Neural crest cell (in vitro differentiated cells): ENCODE results near the gene GALNT16. TPM values are rescaled to one million over a fixed set of nuclear protein-coding genes. Genes with fewer than 3 reads are reported as not detected.
A peak's percentile ranks its signal among the peaks of the same experiment; 100 is the strongest.

Experiments used
- DNase-seq: peaks from one replicate; pipeline ENCODE4 v3.0.0; 2021; ENCODE audit warnings: low read depth, mixed read lengths, low spot score
- H3K27ac Mint-ChIP-seq: one replicate; pipeline ENCODE4 v1.8.0; 2021; ENCODE audit warnings: mild to moderate bottlenecking, mixed read lengths; ENCODE audit not compliant: unreplicated experiment
- H3K27me3 Mint-ChIP-seq: 2 replicates; pipeline ENCODE4 v1.8.0; 2021; ENCODE audit warnings: low read depth, mild to moderate bottlenecking, mixed read lengths
- H3K36me3 Mint-ChIP-seq: 2 replicates; pipeline ENCODE4 v1.8.0; 2021; ENCODE audit warnings: low read depth, mild to moderate bottlenecking, mixed read lengths
- H3K4me1 Mint-ChIP-seq: 2 replicates; pipeline ENCODE4 v1.8.0; 2021; ENCODE audit warnings: mixed read lengths
- H3K4me3 Mint-ChIP-seq: one replicate; pipeline ENCODE4 v1.8.0; 2021; ENCODE audit warnings: mild to moderate bottlenecking, mixed read lengths
- H3K9me3 Mint-ChIP-seq: 2 replicates; pipeline ENCODE4 v1.8.0; 2021; ENCODE audit warnings: mixed read lengths
- total RNA-seq: library from RNA; stranded (reverse); gene quantifications from 2 replicates; pipeline ENCODE4 v1.2.1, GENCODE V29; 2021
- TF ChIP-seq, protein P1 (sequence below): fragments of 200-600 bp; sonication (generic); conservative IDR thresholded peaks from 2 replicates; pipeline ENCODE4 v1.5.0; 2021; ENCODE audit warnings: antibody characterized with exemption, mild to moderate bottlenecking

The GALNT16 gene
- total RNA-seq, 1 donor from 2014 or later, result 20.1 TPM

- TF ChIP-seq, protein P1, sequence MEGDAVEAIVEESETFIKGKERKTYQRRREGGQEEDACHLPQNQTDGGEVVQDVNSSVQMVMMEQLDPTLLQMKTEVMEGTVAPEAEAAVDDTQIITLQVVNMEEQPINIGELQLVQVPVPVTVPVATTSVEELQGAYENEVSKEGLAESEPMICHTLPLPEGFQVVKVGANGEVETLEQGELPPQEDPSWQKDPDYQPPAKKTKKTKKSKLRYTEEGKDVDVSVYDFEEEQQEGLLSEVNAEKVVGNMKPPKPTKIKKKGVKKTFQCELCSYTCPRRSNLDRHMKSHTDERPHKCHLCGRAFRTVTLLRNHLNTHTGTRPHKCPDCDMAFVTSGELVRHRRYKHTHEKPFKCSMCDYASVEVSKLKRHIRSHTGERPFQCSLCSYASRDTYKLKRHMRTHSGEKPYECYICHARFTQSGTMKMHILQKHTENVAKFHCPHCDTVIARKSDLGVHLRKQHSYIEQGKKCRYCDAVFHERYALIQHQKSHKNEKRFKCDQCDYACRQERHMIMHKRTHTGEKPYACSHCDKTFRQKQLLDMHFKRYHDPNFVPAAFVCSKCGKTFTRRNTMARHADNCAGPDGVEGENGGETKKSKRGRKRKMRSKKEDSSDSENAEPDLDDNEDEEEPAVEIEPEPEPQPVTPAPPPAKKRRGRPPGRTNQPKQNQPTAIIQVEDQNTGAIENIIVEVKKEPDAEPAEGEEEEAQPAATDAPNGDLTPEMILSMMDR, result no peak
- Mint-ChIP-seq H3K27ac (no peak overlapping the region), H3K4me1 (peaks cover 5% of the 10 kb centered on the region), H3K27me3 (no peaks in the 10 kb centered on the region), H3K36me3 (no peaks in the 10 kb centered on the region), H3K9me3 (no peaks in the 10 kb centered on the region), H3K4me3 (no peak overlapping the region)
- DNase-seq, result no peak
These were observed 21.1 kb upstream of the GALNT16 start for GRCh38 chr14:69238883-69239282.

GRCh38 chr14:69240527-69241173 is 19.3 kb upstream of the GALNT16 start:
- no peak overlapping the region for H3K4me3 Mint-ChIP-seq

GRCh38 chr14:69241577-69241976 is 18.4 kb upstream of the GALNT16 start:
- H3K27ac Mint-ChIP-seq, result no peak overlapping the region

More at GRCh38 chr14:69240527-69241173, 19.3 kb upstream of the GALNT16 start:
- DNase-seq, result no peak
- Mint-ChIP-seq H3K9me3 (no peaks in the 10 kb centered on the region), H3K27me3 (no peaks in the 10 kb centered on the region), H3K36me3 (no peaks in the 10 kb centered on the region), H3K27ac (no peak overlapping the region), H3K4me1 (peaks cover 5% of the 10 kb centered on the region)
- TF ChIP-seq, protein P1, result no peak

DNA sequence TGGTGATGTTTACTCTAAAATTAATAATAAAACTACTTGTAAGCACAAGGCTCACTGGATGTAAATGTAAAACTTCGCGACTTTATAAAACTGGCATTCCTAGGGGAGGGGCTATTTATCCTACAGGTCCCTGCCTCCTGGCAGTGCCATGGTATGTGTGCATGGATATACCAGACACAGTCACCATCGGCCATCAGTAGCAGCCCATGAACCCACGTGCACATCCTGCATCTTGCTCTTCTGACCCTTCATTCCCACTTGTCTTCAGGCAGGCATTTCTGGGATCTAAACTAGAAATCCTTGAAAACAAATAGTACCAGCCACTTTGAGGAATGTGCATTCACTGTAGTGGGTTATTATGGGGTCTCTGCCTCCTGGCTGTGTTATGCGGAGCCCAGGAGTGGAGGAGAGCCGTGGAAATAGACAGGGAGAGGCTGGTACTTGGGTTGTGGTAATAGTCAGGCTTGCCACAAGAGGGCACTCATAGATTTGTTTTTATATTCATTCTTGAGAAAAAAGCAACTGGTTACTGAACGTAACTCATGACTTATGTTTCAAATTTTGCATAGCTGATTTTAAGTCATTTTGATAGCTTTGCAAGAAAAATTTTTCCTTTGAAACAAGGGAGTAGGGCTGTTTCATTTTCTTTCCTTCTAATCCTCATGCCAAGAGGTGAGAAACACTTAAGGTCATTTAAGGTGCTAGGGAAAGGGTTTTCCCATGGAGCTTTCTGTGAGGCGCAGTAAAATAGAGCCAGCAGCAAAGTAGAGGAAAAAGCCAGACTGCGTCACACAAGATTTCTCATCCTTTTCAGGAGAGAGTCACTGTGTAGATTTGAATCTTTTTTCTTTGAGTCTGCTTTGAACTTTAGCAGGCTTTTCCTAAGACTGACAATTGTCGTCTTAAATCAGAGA is 17.4 kb upstream of the GALNT16 start:
- H3K36me3 Mint-ChIP-seq, result no peaks in the 10 kb centered on the region
- TF ChIP-seq, protein P1, result peak; percentile 87

More at GRCh38 chr14:69241577-69241976, 18.4 kb upstream of the GALNT16 start:
- Mint-ChIP-seq H3K36me3 (no peaks in the 10 kb centered on the region), H3K4me1 (peaks cover 5% of the 10 kb centered on the region), H3K4me3 (no peak overlapping the region), H3K9me3 (no peaks in the 10 kb centered on the region), H3K27me3 (no peaks in the 10 kb centered on the region)
- DNase-seq, result no peak
- TF ChIP-seq, protein P1, result no peak

GRCh38 chr14:69244946-69245345 is 15.0 kb upstream of the GALNT16 start:
- no peaks in the 10 kb centered on the region for H3K9me3 Mint-ChIP-seq
- no peak overlapping the region for H3K4me3 Mint-ChIP-seq
- H3K27me3 Mint-ChIP-seq, result no peaks in the 10 kb centered on the region
- H3K27ac Mint-ChIP-seq, result no peak overlapping the region
- TF ChIP-seq, protein P1, result no peak
- H3K36me3 Mint-ChIP-seq, result no peaks in the 10 kb centered on the region
- no peak for DNase-seq
- peaks cover 5% of the 10 kb centered on the region for H3K4me1 Mint-ChIP-seq

More for the DNA sequence above, 17.4 kb upstream of the GALNT16 start:
- no peaks in the 10 kb centered on the region for H3K27me3 Mint-ChIP-seq
- H3K9me3 Mint-ChIP-seq, result no peaks in the 10 kb centered on the region
- H3K27ac Mint-ChIP-seq, result no peak overlapping the region
- peak; percentile 61 for DNase-seq
- H3K4me3 Mint-ChIP-seq, result no peak overlapping the region
- peaks cover 5% of the 10 kb centered on the region for H3K4me1 Mint-ChIP-seq
